Neutrophil (primary cell): Measurements from ENCODE around the gene NRROS.
"Not testable (repeated sequence)": the region's sequence is repeated elsewhere in the genome, so short reads cannot be mapped to it uniquely, and the experiment has no call there.

Experiments
- H3K27ac ChIP-seq: fragments of 200-600 bp; sonication (generic); 2 replicates; pipeline ENCODE4 v1.5.1; 2016; ENCODE audit warnings: mild to moderate bottlenecking, moderate library complexity
- H3K27me3 ChIP-seq: fragments of 200-600 bp; sonication (generic); 2 replicates; pipeline ENCODE4 v1.6.0; 2016; ENCODE audit warnings: mild to moderate bottlenecking
- H3K36me3 ChIP-seq: fragments of 200-600 bp; sonication (generic); 2 replicates; pipeline ENCODE4 v1.5.1; 2017
- H3K4me1 ChIP-seq, 2 experiments: fragments of 200-600 bp in 1 of 2; sonication (generic) in 1 of 2; 1 replicate in 1 of 2; 2 replicates in 1 of 2; pipeline versions ENCODE4 v1.5.1 to v1.6.1; 2013 to 2016; ENCODE audit warnings: low read depth in 1 of 2, low read length in 1 of 2, mild to moderate bottlenecking in 1 of 2, moderate library complexity in 1 of 2; ENCODE audit not compliant: control insufficient read depth in 1 of 2, insufficient read depth in 1 of 2
- H3K4me3 ChIP-seq, 2 experiments: fragments of 200-600 bp in 1 of 2; sonication (generic) in 1 of 2; 1 replicate in 1 of 2; 2 replicates in 1 of 2; pipeline ENCODE4 v1.5.1; 2013 to 2016; ENCODE audit warnings: low read depth in 1 of 2, low read length in 1 of 2, mild to moderate bottlenecking in 1 of 2, moderate library complexity in 1 of 2
- H3K9me3 ChIP-seq: fragments of 200-600 bp; sonication (generic); 2 replicates; pipeline ENCODE4 v1.5.1; 2016
- TF ChIP-seq, protein P1 (sequence below): fragments of 200-600 bp; sonication (generic); IDR thresholded peaks from 2 replicates; pipeline ENCODE4 v1.5.1; 2016; ENCODE audit warnings: antibody characterized with exemption

The NRROS gene

DNA sequence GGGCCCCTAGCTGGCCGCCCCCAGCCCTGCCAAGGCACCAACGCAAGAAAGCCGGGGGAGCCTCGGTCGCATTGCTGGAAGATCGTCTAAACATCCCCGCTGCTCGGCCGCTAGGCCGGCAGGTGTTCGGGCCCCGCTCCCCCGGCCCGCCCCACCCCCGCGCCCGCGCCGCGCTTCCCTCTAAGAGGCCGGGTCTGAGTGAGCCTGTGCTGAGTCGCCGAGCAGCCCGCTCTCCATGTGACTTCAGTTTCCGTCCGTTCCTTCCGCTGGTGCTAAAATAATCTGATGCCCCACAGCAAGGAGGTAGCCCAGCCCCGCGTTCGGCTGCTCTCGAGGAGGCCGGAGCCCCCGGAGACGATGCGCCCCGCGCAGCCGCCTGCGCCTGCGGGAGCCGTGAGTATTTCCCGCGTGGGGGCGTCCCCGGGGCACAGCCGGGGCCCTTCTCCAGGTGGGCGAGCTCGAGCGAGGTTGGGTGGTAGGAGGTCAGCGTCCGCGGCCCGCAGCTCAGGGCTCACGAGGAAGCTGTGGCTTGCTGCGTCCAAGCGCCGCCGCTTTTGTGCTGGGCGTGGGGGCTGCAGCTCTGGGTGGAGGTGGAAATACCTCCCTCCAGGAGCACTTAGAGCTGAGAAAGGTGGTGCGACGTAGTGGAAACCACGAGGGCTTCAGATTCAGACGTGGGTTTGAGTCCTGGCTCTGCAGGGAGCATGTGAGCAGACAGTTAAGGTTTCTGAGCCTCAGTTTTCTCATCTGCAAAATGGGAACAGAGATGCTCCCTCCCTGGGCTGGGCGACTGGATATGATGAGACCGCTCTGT is at the start of gene NRROS:
NRROS (plus strand) TSS at position 212 of the 814 bp plus-strand sequence. CDS start 14,846 bp downstream, outside the sequence.
- TF ChIP-seq, protein P1, sequence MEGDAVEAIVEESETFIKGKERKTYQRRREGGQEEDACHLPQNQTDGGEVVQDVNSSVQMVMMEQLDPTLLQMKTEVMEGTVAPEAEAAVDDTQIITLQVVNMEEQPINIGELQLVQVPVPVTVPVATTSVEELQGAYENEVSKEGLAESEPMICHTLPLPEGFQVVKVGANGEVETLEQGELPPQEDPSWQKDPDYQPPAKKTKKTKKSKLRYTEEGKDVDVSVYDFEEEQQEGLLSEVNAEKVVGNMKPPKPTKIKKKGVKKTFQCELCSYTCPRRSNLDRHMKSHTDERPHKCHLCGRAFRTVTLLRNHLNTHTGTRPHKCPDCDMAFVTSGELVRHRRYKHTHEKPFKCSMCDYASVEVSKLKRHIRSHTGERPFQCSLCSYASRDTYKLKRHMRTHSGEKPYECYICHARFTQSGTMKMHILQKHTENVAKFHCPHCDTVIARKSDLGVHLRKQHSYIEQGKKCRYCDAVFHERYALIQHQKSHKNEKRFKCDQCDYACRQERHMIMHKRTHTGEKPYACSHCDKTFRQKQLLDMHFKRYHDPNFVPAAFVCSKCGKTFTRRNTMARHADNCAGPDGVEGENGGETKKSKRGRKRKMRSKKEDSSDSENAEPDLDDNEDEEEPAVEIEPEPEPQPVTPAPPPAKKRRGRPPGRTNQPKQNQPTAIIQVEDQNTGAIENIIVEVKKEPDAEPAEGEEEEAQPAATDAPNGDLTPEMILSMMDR: no peak
- Histone ChIP-seq H3K4me3 (peak within 1 kb of the TSS; percentile 63 to 83), H3K27ac (peak within 1 kb of the TSS; percentile 92), H3K4me1 (peaks cover 55 to 72% of the 10 kb centered on the region in 2 experiments), H3K27me3 (no peaks in the 10 kb centered on the region), H3K9me3 (no peaks in the 10 kb centered on the region), H3K36me3 (no peaks in the 10 kb centered on the region)

DNA sequence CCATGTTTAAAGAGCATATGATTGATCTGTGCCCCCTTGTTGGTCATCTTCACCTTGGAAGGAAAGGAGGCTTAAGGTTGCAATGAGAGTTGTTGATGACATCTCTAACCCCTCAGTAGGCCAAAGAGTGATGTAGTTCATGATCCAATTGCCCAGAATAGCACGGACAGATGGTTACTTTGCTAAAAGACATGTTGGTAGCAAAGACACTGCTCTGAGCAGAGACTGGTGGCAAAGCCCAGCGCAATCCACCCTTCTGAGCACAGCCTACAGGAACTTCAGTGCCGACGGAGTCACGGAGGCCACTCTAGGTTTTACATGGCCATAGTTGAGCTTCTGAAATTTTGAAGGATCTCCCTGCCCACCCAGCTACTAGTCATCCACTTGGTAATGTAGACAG is 49.2 kb upstream of the NRROS start:
- H3K27me3 ChIP-seq: no peaks in the 10 kb centered on the region
- TF ChIP-seq, protein P1: no peak
- no peaks in the 10 kb centered on the region for H3K4me1 ChIP-seq

DNA sequence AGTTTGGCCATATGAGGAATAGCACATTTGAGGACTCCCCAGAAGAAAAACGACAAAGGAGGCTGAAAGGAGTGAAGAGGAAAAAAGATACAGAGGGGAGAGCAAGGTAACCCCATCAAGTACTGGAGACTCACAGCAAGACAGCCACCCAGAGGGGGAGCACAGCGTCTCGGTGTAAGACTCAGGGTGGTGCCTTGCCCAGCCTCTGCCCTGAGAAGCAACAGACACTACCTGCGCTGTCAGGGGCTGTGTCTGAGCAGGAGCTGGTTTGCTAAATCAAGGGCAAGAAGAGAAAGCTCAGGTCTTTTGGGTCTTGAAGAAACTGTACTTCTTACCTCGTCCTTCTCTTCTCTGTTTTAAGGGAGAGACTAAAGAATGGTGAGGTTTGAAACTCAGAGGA is 43.1 kb upstream of the NRROS start:
- H3K27ac ChIP-seq: no peak overlapping the region
- H3K4me1 ChIP-seq: peaks cover 19 to 38% of the 10 kb centered on the region in 2 experiments
- H3K36me3 ChIP-seq: no peaks in the 10 kb centered on the region
- H3K9me3 ChIP-seq: no peaks in the 10 kb centered on the region
- TF ChIP-seq, protein P1: no peak
- no peak overlapping the region for H3K4me3 ChIP-seq
- no peaks in the 10 kb centered on the region for H3K27me3 ChIP-seq

More for the DNA sequence above, 49.2 kb upstream of the NRROS start:
- Histone ChIP-seq H3K36me3 (peaks cover 28% of the 10 kb centered on the region), H3K9me3 (no peaks in the 10 kb centered on the region), H3K27ac (no peak overlapping the region), H3K4me3 (no peak overlapping the region)

DNA sequence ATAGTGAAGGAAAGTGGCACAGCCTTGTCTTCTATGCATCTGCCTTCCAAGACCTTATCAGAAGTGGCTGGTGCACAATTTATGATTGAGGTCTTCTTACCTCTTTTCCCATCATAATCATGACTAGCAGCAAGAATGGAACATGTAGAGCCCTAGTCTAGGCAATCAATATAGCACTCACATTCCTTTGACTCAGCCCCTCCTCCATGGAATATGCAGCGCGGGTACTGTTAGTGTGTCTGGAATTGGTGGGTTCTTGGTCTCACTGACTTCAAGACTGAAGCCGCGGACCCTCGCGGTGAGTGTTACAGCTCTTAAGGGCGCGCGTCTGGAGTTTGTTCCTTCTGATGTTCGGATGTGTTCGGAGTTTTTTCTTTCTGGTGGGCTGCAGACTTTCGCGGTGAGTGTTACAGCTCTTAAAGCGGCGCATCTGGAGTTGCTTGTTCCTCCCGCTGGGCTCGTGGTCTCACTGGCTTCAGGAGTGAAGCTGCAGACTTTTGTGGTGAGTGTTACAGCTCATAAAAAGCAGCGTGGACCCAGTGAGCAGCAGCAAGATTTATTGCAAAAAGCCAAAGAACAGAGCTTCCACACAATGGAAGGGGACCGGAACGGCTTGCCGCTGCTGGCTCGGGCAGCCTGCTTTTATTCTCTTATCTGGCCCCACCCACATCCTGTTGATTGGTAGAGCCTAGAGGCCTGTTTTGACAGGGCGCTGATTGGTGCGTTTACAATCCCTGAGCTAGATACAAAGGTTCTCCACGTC is 41.3 kb upstream of the NRROS start:
- H3K4me1 ChIP-seq: peaks cover 32 to 50% of the 10 kb centered on the region in 2 experiments
- H3K9me3 ChIP-seq, H3K27me3 ChIP-seq, H3K36me3 ChIP-seq: not testable (repeated sequence)
- peak overlapping the region; percentile 23 for H3K27ac ChIP-seq
- peak overlapping the region; percentile 34 to 56 for H3K4me3 ChIP-seq

DNA sequence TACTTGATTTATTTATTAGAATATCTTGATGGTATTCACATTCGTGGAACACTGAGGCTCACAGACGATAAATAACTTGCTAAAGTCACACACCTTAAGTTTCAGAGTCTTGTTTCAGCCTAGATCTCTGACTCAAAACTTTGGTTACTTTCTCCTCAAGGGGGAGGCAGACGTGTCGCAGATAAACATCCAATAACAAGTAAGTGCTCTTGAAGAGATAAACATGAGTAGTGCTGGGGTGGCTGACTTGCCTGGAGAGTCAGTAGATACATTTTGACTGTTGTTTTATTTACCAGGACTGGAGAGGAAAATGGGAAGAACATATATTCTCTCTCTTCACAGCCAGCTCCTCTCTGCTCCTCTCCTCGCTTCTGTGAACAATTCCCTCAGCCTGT is 39.8 kb upstream of the NRROS start:
- Histone ChIP-seq H3K4me3 (no peak overlapping the region), H3K27ac (no peak overlapping the region), H3K36me3 (no peaks in the 10 kb centered on the region), H3K9me3 (no peaks in the 10 kb centered on the region), H3K27me3 (no peaks in the 10 kb centered on the region), H3K4me1 (peaks cover 32 to 50% of the 10 kb centered on the region in 2 experiments)
- TF ChIP-seq, protein P1: no peak

DNA sequence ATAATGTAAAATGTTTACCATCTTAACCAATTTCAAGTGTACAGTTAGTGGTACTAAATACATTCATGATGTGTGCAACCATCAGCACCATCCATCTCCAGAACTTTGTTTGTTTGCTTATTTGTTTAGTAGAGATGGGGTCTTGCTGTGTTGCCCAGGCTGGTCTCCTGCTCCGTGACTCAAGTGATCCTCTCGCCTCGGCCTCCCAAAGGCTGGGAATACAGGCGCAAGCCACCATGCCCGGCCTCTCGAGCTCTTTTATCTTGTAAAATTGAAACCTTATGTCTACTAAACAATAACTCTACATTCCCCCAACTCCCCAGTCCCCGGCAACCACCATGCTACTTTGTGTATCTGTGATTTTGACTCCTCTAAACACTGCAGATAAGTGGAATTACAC is 39.1 kb upstream of the NRROS start:
- no peaks in the 10 kb centered on the region for H3K27me3 ChIP-seq
- no peak overlapping the region for H3K4me3 ChIP-seq
- peak overlapping the region; percentile 79 for H3K27ac ChIP-seq
- H3K36me3 ChIP-seq: no peaks in the 10 kb centered on the region
- no peaks in the 10 kb centered on the region for H3K9me3 ChIP-seq
- TF ChIP-seq, protein P1: no peak
- H3K4me1 ChIP-seq: peaks cover 32 to 50% of the 10 kb centered on the region in 2 experiments
